H9 (cell line): Measurements from ENCODE around the gene MAP1S. TPM values are rescaled to one million over a fixed set of nuclear protein-coding genes. Genes with fewer than 3 reads are reported as not detected.

Experiments
- DNase-seq: peaks from one replicate; pipeline ENCODE4 v3.0.0-alpha.2; 2017
- H2AFZ ChIP-seq: one replicate; pipeline ENCODE4 v1.6.1; 2013; ENCODE audit warnings: mild to moderate bottlenecking, low read length, control low read depth, moderate library complexity
- H2AK5ac ChIP-seq: 2 replicates; pipeline ENCODE4 v1.6.1; 2013; ENCODE audit warnings: low read length, control low read depth, mixed read lengths; ENCODE audit not compliant: insufficient read length
- H2BK120ac ChIP-seq: one replicate; pipeline ENCODE4 v1.6.1; 2013; ENCODE audit warnings: low read depth, mild to moderate bottlenecking, low read length, control low read depth, inconsistent platforms; ENCODE audit not compliant: poor library complexity, severe bottlenecking
- H2BK12ac ChIP-seq: 2 replicates; pipeline ENCODE4 v1.6.1; 2013; ENCODE audit warnings: low read length, control low read depth, mixed read lengths, low read depth; ENCODE audit not compliant: insufficient read length
- H2BK15ac ChIP-seq: 2 replicates; pipeline ENCODE4 v1.6.1; 2013; ENCODE audit warnings: low read depth, low read length, control low read depth
- H2BK20ac ChIP-seq: one replicate; pipeline ENCODE4 v1.6.1; 2013; ENCODE audit warnings: low read depth, mild to moderate bottlenecking, low read length, control low read depth, inconsistent platforms; ENCODE audit not compliant: poor library complexity, severe bottlenecking
- H2BK5ac ChIP-seq: 2 replicates; pipeline ENCODE4 v1.6.1; 2013; ENCODE audit warnings: low read length, control low read depth, mixed read lengths; ENCODE audit not compliant: insufficient read length
- H3K14ac ChIP-seq: 2 replicates; pipeline ENCODE4 v1.6.1; 2013; ENCODE audit warnings: low read length, control low read depth; ENCODE audit not compliant: insufficient read depth
- H3K18ac ChIP-seq: 2 replicates; pipeline ENCODE4 v1.6.1; 2013; ENCODE audit warnings: low read depth, mild to moderate bottlenecking, mixed read lengths, low read length, control low read depth; ENCODE audit not compliant: insufficient read length
- H3K23ac ChIP-seq: 2 replicates; pipeline ENCODE4 v1.6.1; 2013; ENCODE audit warnings: low read length, control low read depth, mixed read lengths, low read depth; ENCODE audit not compliant: insufficient read length
- H3K23me2 ChIP-seq: 2 replicates; pipeline ENCODE4 v1.6.1; 2013; ENCODE audit warnings: low read depth, mild to moderate bottlenecking, mixed read lengths, low read length, control low read depth; ENCODE audit not compliant: insufficient read length, poor library complexity, severe bottlenecking
- H3K27ac ChIP-seq: 2 replicates; pipeline ENCODE4 v1.5.1; 2013; ENCODE audit warnings: low read length, control low read depth, mixed read lengths, low read depth; ENCODE audit not compliant: insufficient read length
- H3K27me3 ChIP-seq: 2 replicates; pipeline ENCODE4 v1.6.1; 2013; ENCODE audit warnings: low read length, control low read depth, inconsistent platforms; ENCODE audit not compliant: insufficient read depth
- H3K4ac ChIP-seq: 2 replicates; pipeline ENCODE4 v1.6.1; 2013; ENCODE audit warnings: low read depth, mild to moderate bottlenecking, control low read depth, inconsistent platforms, low read length, moderate library complexity
- H3K4me1 ChIP-seq: 2 replicates; pipeline ENCODE4 v1.6.1; 2013; ENCODE audit warnings: low read length, control low read depth, inconsistent platforms; ENCODE audit not compliant: insufficient read depth
- H3K4me2 ChIP-seq: 2 replicates; pipeline ENCODE4 v1.6.1; 2013; ENCODE audit warnings: low read length, control low read depth, mixed read lengths; ENCODE audit not compliant: insufficient read length, insufficient read depth
- H3K56ac ChIP-seq: 2 replicates; pipeline ENCODE4 v1.6.1; 2013; ENCODE audit warnings: low read depth, mild to moderate bottlenecking, mixed read lengths, low read length, control low read depth; ENCODE audit not compliant: insufficient read length
- H3K79me1 ChIP-seq: 2 replicates; pipeline ENCODE4 v1.6.1; 2013; ENCODE audit warnings: low read depth, mild to moderate bottlenecking, moderate library complexity, low read length, control low read depth, inconsistent platforms; ENCODE audit not compliant: insufficient read depth, poor library complexity, severe bottlenecking
- H3K79me2 ChIP-seq: 2 replicates; pipeline ENCODE4 v1.6.1; 2013; ENCODE audit warnings: low read length, control low read depth, inconsistent platforms; ENCODE audit not compliant: insufficient read depth
- H3K9ac ChIP-seq: 2 replicates; pipeline ENCODE4 v1.6.1; 2013; ENCODE audit warnings: low read length, control low read depth, mixed read lengths; ENCODE audit not compliant: insufficient read length; ENCODE audit errors: extremely low read depth
- H3K9me3 ChIP-seq: one replicate; pipeline ENCODE4 v1.6.1; 2013; ENCODE audit warnings: low read depth, low read length, inconsistent platforms; ENCODE audit not compliant: control insufficient read depth
- H3T11ph ChIP-seq: one replicate; pipeline ENCODE4 v1.6.1; 2013; ENCODE audit warnings: mild to moderate bottlenecking, low read length, control low read depth, inconsistent platforms
- H4K20me1 ChIP-seq: one replicate; pipeline ENCODE4 v1.6.1; 2013; ENCODE audit not compliant: control insufficient read depth, insufficient read length, insufficient read depth
- H4K5ac ChIP-seq: 2 replicates; pipeline ENCODE4 v1.6.1; 2013; ENCODE audit warnings: low read depth, mild to moderate bottlenecking, mixed read lengths, low read length, control low read depth; ENCODE audit not compliant: insufficient read length
- H4K8ac ChIP-seq: replicated peaks from 2 replicates; pipeline ENCODE4 v1.6.1; 2013; ENCODE audit warnings: low read length, control low read depth, mixed read lengths, low read depth; ENCODE audit not compliant: insufficient read length
- H4K91ac ChIP-seq: 2 replicates; pipeline ENCODE4 v1.6.1; 2013; ENCODE audit warnings: low read depth, mild to moderate bottlenecking, moderate library complexity, mixed read lengths, low read length, control low read depth; ENCODE audit not compliant: insufficient read length
- H3K27ac Mint-ChIP-seq, 3 experiments: 2 replicates in 2 of 3; 3 replicates in 1 of 3; pipeline ENCODE4 v1.8.0; 2020 to 2021; ENCODE audit warnings: mixed read lengths in 3 of 3, mild to moderate bottlenecking in 1 of 3, moderate library complexity in 1 of 3
- H3K27me3 Mint-ChIP-seq: 2 replicates; pipeline ENCODE4 v1.8.0; 2021; ENCODE audit warnings: low read depth, mild to moderate bottlenecking, moderate library complexity, mixed read lengths
- H3K36me3 Mint-ChIP-seq, 3 experiments: 2 replicates in 2 of 3; 3 replicates in 1 of 3; pipeline ENCODE4 v1.8.0; 2020 to 2021; ENCODE audit warnings: low read depth in 3 of 3, mixed read lengths in 3 of 3; ENCODE audit not compliant: insufficient read depth in 1 of 3
- H3K4me1 Mint-ChIP-seq, 2 experiments: 2 replicates each; pipeline ENCODE4 v1.8.0; 2020; ENCODE audit warnings: mixed read lengths in 2 of 2
- H3K4me3 Mint-ChIP-seq, 2 experiments: 2 replicates in 1 of 2; 3 replicates in 1 of 2; pipeline ENCODE4 v1.8.0; 2020 to 2021; ENCODE audit warnings: mild to moderate bottlenecking in 2 of 2, mixed read lengths in 2 of 2, moderate library complexity in 1 of 2
- H3K9me3 Mint-ChIP-seq, 2 experiments: 2 replicates in 1 of 2; 3 replicates in 1 of 2; pipeline ENCODE4 v1.8.0; 2020; ENCODE audit warnings: mild to moderate bottlenecking in 2 of 2, mixed read lengths in 2 of 2, moderate library complexity in 1 of 2
- WGBS: extraction: QIAGEN DNeasy Blood & Tissue Kit; methylation state at CpG from one replicate; pipeline ENCODE4 v1.1.7; 2013; ENCODE audit warnings: missing lambda C conversion rate, low lambda C conversion rate, mixed read lengths; ENCODE audit not compliant: insufficient read length; ENCODE audit errors: extremely low coverage; 5-methylcytosine and 5-hydroxymethylcytosine counted together
- total RNA-seq: library from RNA; stranded (reverse); gene quantifications from 2 replicates; pipeline ENCODE4 v1.2.1, GENCODE V29; 2021
- TF ChIP-seq, protein P1 (sequence below): fragments of 200-600 bp; sonication (generic); conservative IDR thresholded peaks from 3 replicates; pipeline ENCODE4 v1.8.0; 2021; ENCODE audit warnings: antibody characterized with exemption, mild to moderate bottlenecking

Gene MAP1S
- total RNA-seq, 1 experiment from 2014 or later = 160 TPM

DNA sequence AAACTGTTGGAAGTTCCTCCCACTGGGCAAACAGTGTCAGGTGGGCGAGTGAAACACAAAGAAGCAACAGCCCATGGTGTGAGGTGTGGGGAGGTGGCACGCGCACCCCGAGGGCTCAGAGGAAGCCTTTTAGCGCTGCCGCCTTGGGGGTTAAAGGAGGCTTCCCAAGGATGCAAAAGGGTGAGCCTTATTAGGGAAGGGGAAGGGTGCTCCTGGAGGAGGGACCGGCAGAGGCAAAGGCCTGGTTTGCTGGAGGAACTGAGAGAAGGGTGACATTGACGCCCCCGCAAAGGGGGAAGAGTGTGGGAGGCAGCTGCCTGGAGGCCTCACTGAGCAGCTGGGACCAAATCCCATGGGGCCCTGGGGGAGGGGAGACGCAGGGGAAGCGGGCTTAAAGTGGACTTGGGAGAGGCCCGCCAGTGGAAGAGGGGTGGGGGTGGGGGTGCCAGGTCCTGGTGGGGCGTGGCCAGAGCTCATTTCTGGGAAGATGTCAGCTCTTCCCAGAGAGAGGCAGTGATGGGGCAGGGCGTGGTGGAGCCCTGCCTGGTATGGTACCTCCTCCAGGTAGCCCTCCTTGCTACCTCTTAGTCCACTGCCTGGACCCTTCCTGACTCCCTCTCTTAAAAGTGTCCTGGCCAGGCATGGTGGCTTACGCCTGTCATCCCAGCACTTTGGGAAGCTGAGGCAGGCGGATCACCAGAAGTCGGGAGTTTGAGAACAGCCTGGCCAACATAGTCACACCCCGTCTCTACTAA is 20.0 kb downstream of the MAP1S start:
- H3K9ac ChIP-seq = no peak overlapping the region
- H3K27ac ChIP-seq = no peak overlapping the region
- no peaks in the 10 kb centered on the region for H3K9me3 ChIP-seq
- no peak overlapping the region for H4K8ac ChIP-seq
- Mint-ChIP-seq H3K9me3 (peaks cover 11 to 16% of the 10 kb centered on the region in 2 experiments), H3K36me3 (peaks cover 13 to 42% (median 24%) of the 10 kb centered on the region in 3 experiments), H3K27ac (peak overlapping the region in 2 of 3 experiments; percentile 53 to 72; a peak in 4 of 7 replicates), H3K4me1 (peaks cover 7 to 8% of the 10 kb centered on the region in 2 experiments), H3K27me3 (peaks cover 3% of the 10 kb centered on the region), H3K4me3 (no peak overlapping the region)
- no peak overlapping the region for H2AK5ac ChIP-seq
- TF ChIP-seq, protein P1, sequence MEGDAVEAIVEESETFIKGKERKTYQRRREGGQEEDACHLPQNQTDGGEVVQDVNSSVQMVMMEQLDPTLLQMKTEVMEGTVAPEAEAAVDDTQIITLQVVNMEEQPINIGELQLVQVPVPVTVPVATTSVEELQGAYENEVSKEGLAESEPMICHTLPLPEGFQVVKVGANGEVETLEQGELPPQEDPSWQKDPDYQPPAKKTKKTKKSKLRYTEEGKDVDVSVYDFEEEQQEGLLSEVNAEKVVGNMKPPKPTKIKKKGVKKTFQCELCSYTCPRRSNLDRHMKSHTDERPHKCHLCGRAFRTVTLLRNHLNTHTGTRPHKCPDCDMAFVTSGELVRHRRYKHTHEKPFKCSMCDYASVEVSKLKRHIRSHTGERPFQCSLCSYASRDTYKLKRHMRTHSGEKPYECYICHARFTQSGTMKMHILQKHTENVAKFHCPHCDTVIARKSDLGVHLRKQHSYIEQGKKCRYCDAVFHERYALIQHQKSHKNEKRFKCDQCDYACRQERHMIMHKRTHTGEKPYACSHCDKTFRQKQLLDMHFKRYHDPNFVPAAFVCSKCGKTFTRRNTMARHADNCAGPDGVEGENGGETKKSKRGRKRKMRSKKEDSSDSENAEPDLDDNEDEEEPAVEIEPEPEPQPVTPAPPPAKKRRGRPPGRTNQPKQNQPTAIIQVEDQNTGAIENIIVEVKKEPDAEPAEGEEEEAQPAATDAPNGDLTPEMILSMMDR = no peak
- no CpG with 5 or more reads among the region's 18 CpGs for WGBS
- H3T11ph ChIP-seq = no peak overlapping the region
- no peaks in the 10 kb centered on the region for H3K79me2 ChIP-seq
- no peak overlapping the region for H2BK12ac ChIP-seq
- H3K27me3 ChIP-seq = no peaks in the 10 kb centered on the region
- no peak overlapping the region for H2BK5ac ChIP-seq
- H2BK120ac ChIP-seq = no peak overlapping the region
- H3K23me2 ChIP-seq = no peaks in the 10 kb centered on the region
- DNase-seq = no peak
- no peaks in the 10 kb centered on the region for H3K4me1 ChIP-seq
- H3K14ac ChIP-seq = no peak overlapping the region
- H2BK20ac ChIP-seq = no peak overlapping the region
- H2BK15ac ChIP-seq = no peak overlapping the region
- H4K5ac ChIP-seq = no peak overlapping the region
- H2AFZ ChIP-seq = no peak overlapping the region
- H4K91ac ChIP-seq = no peak overlapping the region
- H3K23ac ChIP-seq = no peak overlapping the region
- H3K79me1 ChIP-seq = no peaks in the 10 kb centered on the region
- no peak overlapping the region for H3K18ac ChIP-seq
- H3K4ac ChIP-seq = no peak overlapping the region
- H3K4me2 ChIP-seq = no peak overlapping the region
- H4K20me1 ChIP-seq = no peaks in the 10 kb centered on the region
- H3K56ac ChIP-seq = no peak overlapping the region
